HK-2 (cell line): ENCODE measurements around the gene UQCRFS1.
"Not testable (repeated sequence)": the region's sequence is repeated elsewhere in the genome, so short reads cannot be mapped to it uniquely, and the experiment has no call there.

Source experiments
- DNase-seq: peaks from one replicate; pipeline ENCODE4 v3.0.0-alpha.2; 2018; ENCODE audit not compliant: unreplicated experiment

UQCRFS1 gene

GRCh38 chr19:29214411-29214810, 1.5 kb upstream of the UQCRFS1 start:
- DNase-seq: no peak

GRCh38 chr19:29212356-29212647, 649 bp downstream of the UQCRFS1 start:
- no peak for DNase-seq

GRCh38 chr19:29211562-29212355, 1.2 kb downstream of the UQCRFS1 start:
- DNase-seq: peak; percentile 10

DNA sequence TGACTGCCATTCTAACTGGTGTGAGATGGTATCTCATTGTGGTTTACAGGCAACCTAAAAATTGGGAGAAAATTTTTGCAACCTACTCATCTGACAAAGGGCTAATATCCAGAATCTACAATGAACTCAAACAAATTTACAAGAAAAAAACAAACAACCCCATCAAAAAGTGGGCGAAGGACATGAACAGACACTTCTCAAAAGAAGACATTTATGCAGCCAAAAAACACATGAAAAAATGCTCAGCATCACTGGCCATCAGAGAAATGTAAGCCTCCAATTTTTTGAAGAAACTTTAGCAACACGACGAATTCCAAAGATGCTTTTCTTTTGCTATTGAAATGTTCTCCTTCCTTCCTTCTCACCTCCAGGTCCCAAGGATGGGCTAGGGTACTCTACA, 1.9 kb downstream of the UQCRFS1 start:
- not testable (repeated sequence) for DNase-seq

DNA sequence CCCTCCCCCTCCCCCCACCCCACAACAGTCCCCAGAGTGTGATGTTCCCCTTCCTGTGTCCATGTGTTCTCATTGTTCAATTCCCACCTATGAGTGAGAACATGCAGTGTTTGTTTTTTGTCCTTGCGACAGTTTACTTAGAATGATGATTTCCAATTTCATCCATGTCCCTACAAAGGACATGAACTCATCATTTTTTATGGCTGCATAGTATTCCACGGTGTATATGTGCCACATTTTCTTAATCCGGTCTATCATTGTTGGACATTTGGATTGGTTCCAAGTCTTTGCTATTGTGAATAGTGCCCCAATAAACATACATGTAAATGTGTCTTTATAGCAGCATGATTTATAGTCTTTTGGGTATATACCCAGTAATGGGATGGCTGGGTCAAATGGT, 2.4 kb downstream of the UQCRFS1 start:
- DNase-seq: not testable (repeated sequence)

- not testable (repeated sequence) for DNase-seq
Measured at GRCh38 chr19:29207403-29208187, 5.4 kb downstream of the UQCRFS1 start.

- no peak for DNase-seq
Measured at GRCh38 chr19:29206453-29206852, 6.5 kb downstream of the UQCRFS1 start.

GRCh38 chr19:29202281-29202680, 10.7 kb downstream of the UQCRFS1 start:
- DNase-seq: no peak

- DNase-seq: no peak
Measured at GRCh38 chr19:29201855-29202254, 11.1 kb downstream of the UQCRFS1 start.

DNA sequence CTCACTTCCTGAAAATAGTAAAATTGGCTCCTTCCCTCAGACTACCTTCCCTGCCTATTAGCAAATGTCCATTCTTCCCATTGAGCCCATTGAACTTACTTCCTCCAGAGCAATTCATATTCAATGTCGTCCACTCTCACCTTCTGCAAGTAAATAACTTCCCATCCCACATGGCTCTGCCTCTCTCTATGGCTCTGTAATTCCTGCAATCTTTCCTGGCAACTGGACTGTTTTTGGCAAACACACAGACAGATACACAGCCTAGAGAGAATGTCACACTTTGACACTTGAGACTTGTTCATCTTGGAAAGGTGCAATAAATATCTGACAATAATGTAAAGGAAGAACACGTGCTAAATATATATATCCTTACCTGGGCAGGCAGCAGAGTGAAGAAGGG, 18.3 kb downstream of the UQCRFS1 start:
- DNase-seq: no peak

- no peak for DNase-seq
Measured at GRCh38 chr19:29193155-29193554, 19.8 kb downstream of the UQCRFS1 start.

DNA sequence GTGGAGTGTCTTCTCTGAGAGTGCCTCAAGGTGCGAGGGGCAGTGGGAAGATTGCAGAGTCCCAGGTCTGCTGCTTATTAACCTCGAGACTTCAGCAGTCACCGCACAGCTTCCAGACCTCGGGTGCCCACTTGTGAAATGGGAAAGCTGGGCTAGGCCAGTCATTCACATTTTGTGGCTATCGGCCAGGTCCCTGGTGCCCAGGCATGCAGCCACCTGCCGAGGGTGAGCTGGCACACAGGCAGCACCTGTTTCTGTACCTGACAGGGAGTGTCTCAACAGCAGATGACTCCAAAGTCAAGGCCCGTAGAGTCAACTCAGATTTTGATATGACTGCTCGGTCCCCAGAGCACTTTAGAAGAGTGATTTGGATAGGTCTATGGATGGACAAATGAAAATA, 21.9 kb downstream of the UQCRFS1 start:
- no peak for DNase-seq

- no peak for DNase-seq
Measured at GRCh38 chr19:29189033-29189360, 24.0 kb downstream of the UQCRFS1 start.

DNA sequence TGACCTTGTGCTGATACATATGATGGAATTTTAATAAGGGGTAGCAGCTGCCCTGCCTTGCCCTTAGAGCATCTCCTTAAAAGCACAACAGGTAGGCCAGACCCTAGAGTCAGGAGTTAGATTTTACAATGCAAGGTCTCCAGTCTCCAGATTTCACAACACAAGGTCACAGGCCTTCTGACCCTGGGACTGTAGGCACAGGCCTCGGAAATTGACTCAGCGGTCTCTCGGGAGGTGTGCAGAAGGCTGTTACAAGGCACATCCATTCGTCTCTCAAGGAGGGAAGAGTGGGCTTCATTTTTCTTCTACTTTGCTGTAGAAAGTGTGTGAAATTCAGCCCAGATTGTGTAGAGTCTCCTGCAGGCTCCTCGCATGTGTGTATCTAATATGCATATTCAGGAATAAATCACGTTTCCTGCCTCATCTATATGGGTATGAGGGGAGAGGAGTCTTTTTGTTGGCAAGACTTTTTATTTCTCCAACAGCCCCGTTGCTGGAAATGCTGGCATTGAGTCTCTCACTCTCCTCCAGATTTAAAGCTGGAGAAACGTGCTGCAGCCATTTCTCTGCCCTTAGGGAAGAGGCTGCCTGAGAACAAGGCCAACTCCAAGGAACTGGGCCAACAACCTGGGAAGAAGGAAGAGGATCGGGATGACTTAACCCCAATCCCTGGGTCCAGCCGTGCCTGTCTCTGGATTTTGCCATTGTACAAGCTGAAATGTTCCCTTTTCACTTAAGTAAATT, 24.5 kb downstream of the UQCRFS1 start:
- no peak for DNase-seq

- no peak for DNase-seq
Measured at GRCh38 chr19:29187676-29188075, 25.3 kb downstream of the UQCRFS1 start.

GRCh38 chr19:29185427-29185826, 27.5 kb downstream of the UQCRFS1 start:
- DNase-seq: no peak

DNA sequence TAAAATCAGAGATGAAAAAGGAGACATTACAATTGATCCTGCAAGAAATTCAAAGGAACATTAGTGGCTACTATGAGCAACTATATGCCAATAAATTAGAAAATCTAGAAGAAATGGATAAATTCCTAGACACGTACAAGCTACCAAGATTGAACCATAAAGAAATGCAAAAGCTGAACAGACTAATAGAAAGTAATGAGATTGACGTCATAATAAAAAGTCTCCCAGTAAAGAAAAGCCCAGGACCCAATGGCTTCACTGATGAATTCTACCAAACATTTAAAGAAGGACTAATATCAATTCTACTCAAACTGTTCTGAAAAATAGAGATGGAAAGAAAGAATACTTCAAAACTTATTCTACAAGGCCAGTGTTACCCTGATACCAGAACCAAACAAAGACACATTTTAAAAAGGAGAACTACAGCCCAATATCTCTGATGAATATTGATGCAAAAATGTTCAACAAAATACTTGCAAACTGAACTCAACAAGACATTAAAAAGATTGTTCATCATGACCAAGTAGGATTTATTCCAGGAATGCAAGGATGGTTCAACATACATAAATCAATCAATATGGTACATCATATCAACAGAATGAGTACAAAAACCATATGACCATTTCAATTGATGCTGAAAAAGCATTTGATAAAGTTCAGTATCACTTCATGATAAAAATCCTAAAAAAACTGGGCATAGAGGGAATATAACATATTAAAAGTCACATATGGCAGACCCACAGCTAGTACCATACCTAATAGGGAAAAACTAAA, 35.8 kb downstream of the UQCRFS1 start:
- no peak for DNase-seq

- DNase-seq: no peak
Measured at GRCh38 chr19:29173896-29174295, 39.1 kb downstream of the UQCRFS1 start.

GRCh38 chr19:29172302-29172701, 40.6 kb downstream of the UQCRFS1 start:
- no peak for DNase-seq

- no peak for DNase-seq
Measured at GRCh38 chr19:29171525-29171924, 41.4 kb downstream of the UQCRFS1 start.

GRCh38 chr19:29170554-29170953, 42.4 kb downstream of the UQCRFS1 start:
- DNase-seq: no peak

- DNase-seq: no peak
Measured at GRCh38 chr19:29162694-29163093, 50.3 kb downstream of the UQCRFS1 start.
